Stimulated activated CD8-positive, alpha-beta memory T cell treated with anti-CD3 and anti-CD28 coated beads, Interleukin-4, amount 100 ng/mL, for 1 hour (primary cell): ENCODE measurements around the gene PLXNA1.

ENCODE experiments used
- DNase-seq, 2 donors: peaks; one replicate each; pipeline ENCODE4 v3.0.0-alpha.2; 2020; ENCODE audit warnings: low read depth in 2 of 2, low spot score in 1 of 2

Gene PLXNA1

GRCh38 chr3:126952983-126953660, 29.8 kb upstream of the PLXNA1 start:
- no peak for DNase-seq

GRCh38 chr3:126954141-126954842, 28.6 kb upstream of the PLXNA1 start:
- DNase-seq, result no peak

- DNase-seq, result no peak
Measured at GRCh38 chr3:126955004-126955790, 27.7 kb upstream of the PLXNA1 start.

- no peak for DNase-seq
Measured at GRCh38 chr3:126956361-126956760, 26.6 kb upstream of the PLXNA1 start.

GRCh38 chr3:126956866-126957650, 25.9 kb upstream of the PLXNA1 start:
- DNase-seq, result no peak

- DNase-seq, result no peak
Measured at GRCh38 chr3:126957776-126958637, 24.9 kb upstream of the PLXNA1 start.

- no peak for DNase-seq
Measured at GRCh38 chr3:126958638-126959085, 24.3 kb upstream of the PLXNA1 start.

- DNase-seq, result no peak
Measured at GRCh38 chr3:126959136-126959920, 23.6 kb upstream of the PLXNA1 start.

GRCh38 chr3:126959921-126960603, 22.9 kb upstream of the PLXNA1 start:
- no peak for DNase-seq

GRCh38 chr3:126960604-126960995, 22.3 kb upstream of the PLXNA1 start:
- DNase-seq, result no peak

GRCh38 chr3:126961191-126961790, 21.6 kb upstream of the PLXNA1 start:
- no peak for DNase-seq

GRCh38 chr3:126961791-126962461, 21.0 kb upstream of the PLXNA1 start:
- no peak for DNase-seq

- no peak for DNase-seq
Measured at GRCh38 chr3:126962756-126963155, 20.2 kb upstream of the PLXNA1 start.

- DNase-seq, result no peak
Measured at GRCh38 chr3:126963261-126964190, 19.4 kb upstream of the PLXNA1 start.

GRCh38 chr3:126964261-126964660, 18.7 kb upstream of the PLXNA1 start:
- no peak for DNase-seq

- DNase-seq, result no peak
Measured at GRCh38 chr3:126964950-126965349, 18.0 kb upstream of the PLXNA1 start.
